B cell (primary cell): ENCODE results near the gene PARP16. TPM values are rescaled to one million over a fixed set of nuclear protein-coding genes. Genes with fewer than 3 reads are reported as not detected.

Experiments used
- ATAC-seq: fragments of 200-7000 bp; cut with Tn5 transposase; one replicate; pipeline ENCODE4 v1.10.0; 2021; ENCODE audit warnings: low read depth, mild to moderate bottlenecking, moderate number of reproducible peaks, moderate library complexity
- CTCF ChIA-PET: fragments of 350-600 bp; sonication (Branson Sonifier 250); formaldehyde crosslinking; loops from one replicate; lab custom pipeline; 2021; ENCODE audit warnings: antibody characterized with exemption, inconsistent platforms; lab: Charles Lee
- POLR2A ChIA-PET: fragments of 350-600 bp; sonication (Branson Sonifier 250); formaldehyde crosslinking; loops from one replicate; lab custom pipeline; 2021; ENCODE audit warnings: antibody characterized with exemption; lab: Charles Lee
- DNase-seq: peaks from one replicate; pipeline ENCODE4 v3.0.0; 2013
- H2AFZ ChIP-seq: 2 replicates; pipeline ENCODE4 v1.6.1; 2012; ENCODE audit warnings: mild to moderate bottlenecking, low read depth, low read length; ENCODE audit not compliant: insufficient read depth, poor library complexity, severe bottlenecking
- H3K27ac ChIP-seq, 2 donors: 1 replicate in 1 of 2; 2 replicates in 1 of 2; pipeline ENCODE4 v1.5.1; 2012 to 2013; ENCODE audit warnings: low read length in 2 of 2, mild to moderate bottlenecking in 2 of 2, moderate library complexity in 1 of 2
- H3K27me3 ChIP-seq, 4 experiments: fragments of 200-600 bp in 1 of 4; sonication (generic) in 1 of 4; replicated peaks in 1 of 4; 1 replicate in 2 of 4; 2 replicates in 2 of 4; pipeline versions ENCODE4 v1.6.1 to v1.7.0; 2013 to 2016; ENCODE audit warnings: low read length in 3 of 4, mild to moderate bottlenecking in 2 of 4, mixed read lengths in 1 of 4, moderate library complexity in 1 of 4; ENCODE audit not compliant: insufficient read depth in 4 of 4, control insufficient read depth in 3 of 4; ENCODE audit errors: control extremely low read depth in 1 of 4
- H3K36me3 ChIP-seq, 2 experiments: replicated peaks in 1 of 2; 1 replicate in 1 of 2; 2 replicates in 1 of 2; pipeline versions ENCODE4 v1.6.1 to v1.7.1; 2013; ENCODE audit warnings: low read length in 1 of 2; ENCODE audit not compliant: insufficient read depth in 2 of 2, control insufficient read depth in 1 of 2; ENCODE audit errors: control extremely low read depth in 1 of 2, extremely low read depth in 1 of 2
- H3K4me1 ChIP-seq, 2 donors: fragments of 200-600 bp in 1 of 2; sonication (generic) in 1 of 2; 1 replicate in 1 of 2; 2 replicates in 1 of 2; pipeline versions ENCODE4 v1.5.1 to v1.6.1; 2013 to 2017; ENCODE audit warnings: low read length in 2 of 2; ENCODE audit not compliant: control insufficient read depth in 2 of 2, insufficient read depth in 2 of 2
- H3K4me2 ChIP-seq: replicated peaks from 2 replicates; pipeline ENCODE3; 2012; ENCODE audit warnings: mild to moderate bottlenecking, low read depth, low read length; ENCODE audit not compliant: poor library complexity, severe bottlenecking
- H3K4me3 ChIP-seq, 5 experiments: fragments of 200-600 bp in 1 of 5; sonication (generic) in 1 of 5; 1 replicate in 3 of 5; 2 replicates in 2 of 5; pipeline versions ENCODE4 v1.5.1 to v1.7.0; 2011 to 2016; ENCODE audit warnings: low read length in 4 of 5, mild to moderate bottlenecking in 4 of 5, low read depth in 2 of 5, control low read depth in 1 of 5, moderate library complexity in 1 of 5; ENCODE audit not compliant: insufficient read depth in 1 of 5; ENCODE audit errors: control extremely low read depth in 1 of 5, extremely low read depth in 1 of 5
- H3K79me2 ChIP-seq: fragments of 200-600 bp; sonication (generic); one replicate; pipeline ENCODE4 v1.6.0; 2016; ENCODE audit warnings: low read length; ENCODE audit not compliant: control insufficient read depth, insufficient read depth
- H3K9ac ChIP-seq: fragments of 200-600 bp; sonication (generic); 2 replicates; pipeline ENCODE4 v1.6.1; 2017; ENCODE audit warnings: mild to moderate bottlenecking, low read length, moderate library complexity
- H3K9me3 ChIP-seq, 3 donors: one replicate each; pipeline versions ENCODE4 v1.6.1 to v1.7.1; 2013; ENCODE audit warnings: low read length in 2 of 3; ENCODE audit not compliant: control insufficient read depth in 2 of 3, insufficient read depth in 1 of 3; ENCODE audit errors: control extremely low read depth in 1 of 3
- H4K20me1 ChIP-seq: 2 replicates; pipeline ENCODE4 v1.6.0; 2012; ENCODE audit warnings: mild to moderate bottlenecking, low read length; ENCODE audit not compliant: insufficient read depth, control insufficient read depth, poor library complexity, severe bottlenecking
- H3K27ac Mint-ChIP-seq: one replicate; pipeline ENCODE4 v1.8.0; 2021; ENCODE audit warnings: mixed read lengths
- H3K27me3 Mint-ChIP-seq: one replicate; pipeline ENCODE4 v1.8.0; 2021; ENCODE audit warnings: mixed read lengths
- H3K4me1 Mint-ChIP-seq: one replicate; pipeline ENCODE4 v1.8.0; 2021; ENCODE audit warnings: mixed read lengths
- H3K4me3 Mint-ChIP-seq: one replicate; pipeline ENCODE4 v1.8.0; 2021; ENCODE audit warnings: mixed read lengths
- H3K9me3 Mint-ChIP-seq: one replicate; pipeline ENCODE4 v1.8.0; 2022; ENCODE audit warnings: mixed read lengths; ENCODE audit not compliant: insufficient read depth
- CTCF ChIP-seq: fragments of 200-600 bp; IDR thresholded peaks from one replicate; pipeline ENCODE4 v1.8.0; 2022; ENCODE audit warnings: antibody characterized with exemption, mild to moderate bottlenecking
- EZH2 ChIP-seq: IDR thresholded peaks from 2 replicates; pipeline ENCODE4 v1.6.1; 2012; ENCODE audit warnings: borderline replicate concordance, low read depth, mild to moderate bottlenecking, moderate library complexity, low read length; ENCODE audit not compliant: insufficient read depth, poor library complexity, severe bottlenecking
- WGBS: methylation state at CpG from one replicate; pipeline ENCODE4 v1.1.5; 2013; ENCODE audit warnings: missing lambda C conversion rate; ENCODE audit not compliant: insufficient coverage; 5-methylcytosine and 5-hydroxymethylcytosine counted together
- intact Hi-C: fragments of 100-400 bp; cut with micrococcal nuclease; formaldehyde crosslinking; loops from one replicate; pipeline ENCODE4 v1.10.0; 2022
- polyA plus RNA-seq: library from polyadenylated mRNA; depleted of rRNA; stranded (reverse); fragments of >200 nt; gene quantifications from 2 replicates; pipeline ENCODE4 v1.2.3, GENCODE V29; 2012
- total RNA-seq, 2 donors: library from RNA; stranded (reverse); fragments of 120-200 nt in 1 of 2; gene quantifications; 1 replicate in 1 of 2; 2 replicates in 1 of 2; pipeline versions ENCODE4 v1.2.3 to v1.2.4, GENCODE V29; 2013 to 2022

The PARP16 gene
- total and polyA plus RNA-seq, 2 donors (not counting 1 experiment from before 2014, with no cell fraction given), result 18.2 to 19.1 TPM

- Histone ChIP-seq H3K36me3 (no peaks in the 10 kb centered on the region), H4K20me1 (no peaks in the 10 kb centered on the region), H3K4me3 (no peak overlapping the region), H3K27ac (no peak overlapping the region), H3K4me2 (no peak overlapping the region), H3K9ac (no peak overlapping the region), H3K79me2 (no peaks in the 10 kb centered on the region), H3K27me3 (no peaks in the 10 kb centered on the region), H3K9me3 (no peaks in the 10 kb centered on the region), H3K4me1 (no peaks in the 10 kb centered on the region), H2AFZ (no peak overlapping the region)
- intact Hi-C loops, result no loop called here
- no CpG with 5 or more reads among the region's 3 CpGs for whole genome bisulfite sequencing
- ATAC-seq (no peak), DNase-seq (no peak)
- CTCF ChIA-PET, result no interaction called here
- TF ChIP-seq EZH2 (no peak), CTCF (no peak)
- Mint-ChIP-seq H3K27ac (no peak overlapping the region), H3K9me3 (no peaks in the 10 kb centered on the region), H3K27me3 (no peaks in the 10 kb centered on the region), H3K4me1 (no peaks in the 10 kb centered on the region), H3K4me3 (no peak overlapping the region)
- POLR2A ChIA-PET, result no interaction called here
Measured at GRCh38 chr15:65226221-65226620, 60.5 kb downstream of the PARP16 start.

GRCh38 chr15:65223996-65224395 is 62.7 kb downstream of the PARP16 start:
- Histone ChIP-seq H3K4me3 (no peak overlapping the region), H3K36me3 (no peaks in the 10 kb centered on the region), H3K4me1 (no peaks in the 10 kb centered on the region), H3K27me3 (no peaks in the 10 kb centered on the region), H3K9me3 (no peaks in the 10 kb centered on the region), H3K27ac (no peak overlapping the region), H3K4me2 (no peak overlapping the region), H3K9ac (no peak overlapping the region), H4K20me1 (no peaks in the 10 kb centered on the region), H2AFZ (no peak overlapping the region), H3K79me2 (no peaks in the 10 kb centered on the region)
- DNase-seq (no peak), ATAC-seq (no peak)
- ChIA-PET POLR2A (no interaction called here), CTCF (no interaction called here)
- no peak overlapping the region for H3K4me3 Mint-ChIP-seq
- TF ChIP-seq EZH2 (no peak), CTCF (no peak)
- H3K27me3 Mint-ChIP-seq, result no peaks in the 10 kb centered on the region
- H3K27ac Mint-ChIP-seq, result no peak overlapping the region
- no peaks in the 10 kb centered on the region for H3K4me1 Mint-ChIP-seq
- 50% methylated on average over 5 of the region's 6 CpGs for WGBS
- no peaks in the 10 kb centered on the region for H3K9me3 Mint-ChIP-seq
- intact Hi-C loops, result no loop called here
